Adrenal gland (tissue), 12 donors: ENCODE results near the gene DACT2. TPM values are rescaled to one million over a fixed set of nuclear protein-coding genes. Genes with fewer than 3 reads are reported as not detected.
A peak's percentile ranks its signal among the peaks of the same experiment; 100 is the strongest.
"Not testable (repeated sequence)": the region's sequence is repeated elsewhere in the genome, so short reads cannot be mapped to it uniquely, and the experiment has no call there.

Experiments used
- DNase-seq, 7 donors: peaks; one replicate each; pipeline ENCODE4 v3.0.0-alpha.2; 2019 to 2020
- H3K27ac ChIP-seq, 5 donors: fragments of 200-600 bp; sonication (generic) in 4 of 5; 1 replicate in 3 of 5; 2 replicates in 2 of 5; pipeline versions ENCODE4 v1.5.1 to v1.8.0; 2016 to 2020; ENCODE audit warnings: mild to moderate bottlenecking in 1 of 5
- H3K27me3 ChIP-seq: fragments of 200-600 bp; 2 replicates; pipeline ENCODE4 v1.8.0; 2021
- H3K36me3 ChIP-seq, 2 donors: fragments of 200-600 bp; replicated peaks in 1 of 2; 1 replicate in 1 of 2; 2 replicates in 1 of 2; pipeline versions ENCODE4 v1.5.1 to v1.8.0; 2018 to 2022
- H3K4me1 ChIP-seq, 2 donors: fragments of 200-600 bp; replicated peaks in 1 of 2; 1 replicate in 1 of 2; 2 replicates in 1 of 2; pipeline versions ENCODE4 v1.5.1 to v1.8.0; 2018 to 2021
- H3K4me3 ChIP-seq, 4 donors: fragments of 200-600 bp; sonication (generic) in 3 of 4; one replicate each; pipeline ENCODE4 v1.5.1; 2016 to 2018
- H3K9me3 ChIP-seq, 3 donors: fragments of 200-600 bp; sonication (generic) in 1 of 3; replicated peaks in 1 of 3; 1 replicate in 2 of 3; 2 replicates in 1 of 3; pipeline versions ENCODE4 v1.5.1 to v1.8.0; 2016 to 2021
- CTCF ChIP-seq, 6 experiments: fragments of 450-650 bp in 4 of 6; fragments of 200-600 bp in 2 of 6; sonication (generic) in 1 of 6; IDR thresholded peaks; 1 replicate in 5 of 6; 2 replicates in 1 of 6; pipeline versions ENCODE4 v1.5.1 to v1.8.0; 2016 to 2021; ENCODE audit warnings: antibody characterized with exemption in 6 of 6, mild to moderate bottlenecking in 2 of 6, moderate library complexity in 1 of 6
- POLR2A ChIP-seq, 2 donors: fragments of 450-650 bp; IDR thresholded peaks; one replicate each; pipeline ENCODE4 v1.6.1; 2017; ENCODE audit warnings: antibody characterized with exemption in 2 of 2, mild to moderate bottlenecking in 2 of 2, moderate library complexity in 1 of 2
- WGBS, 4 donors: extraction: QIAGEN DNeasy Blood & Tissue Kit in 2 of 4; methylation state at CpG; one replicate each; pipeline versions ENCODE4 v1.1.5 to v1.1.7; 2013 to 2017; 5-methylcytosine and 5-hydroxymethylcytosine counted together
- intact Hi-C, 2 donors: fragments of 100-400 bp; cut with DNase I; formaldehyde crosslinking; loops; one replicate each; pipeline versions ENCODE4 v1.14.1 to v1.15.0; 2022 to 2023
- polyA plus RNA-seq, 3 donors: library from polyadenylated mRNA; stranded (reverse); fragments of 200-250 nt in 2 of 3; fragments of 350-450 nt in 1 of 3; fragmentation: Illumina TruSeq in 1 of 3; extraction: RNeasy Lipid Tissue Mini Kit (QIAGEN cat#74804) in 1 of 3; gene quantifications; one replicate each; pipeline ENCODE4 v1.2.3, GENCODE V29; 2013 to 2014
- total RNA-seq, 9 donors: library from RNA; depleted of rRNA in 4 of 9; stranded (reverse); fragments of >200 nt in 4 of 9; fragments of 120-200 nt in 1 of 9; fragmentation: NEBNext Ultra II Directional in 1 of 9; extraction: Animal tissue kit (Norgen Biotek cat#: 25700) in 1 of 9; gene quantifications; one replicate each; pipeline versions ENCODE4 v1.1.0 to v1.2.4, GENCODE V29; 2013 to 2023
- donor health status: healthy with polysubstance abuse.
- donor health status: Bipolar disorder and iron deficiency.
- donor health status: DM: yes; HTN: yes; CAD: no.
- donor health status: DM: no; HTN: no; CAD: no.
- donor health status: DM: no; HTN: no; CAD: no.
- donor health status: DM: yes; HTN: yes; CAD: no.

Gene DACT2
- total and polyA plus RNA-seq, 12 donors = 0.05 to 11.2 (median 2.8) TPM

- intact Hi-C loops = no loop called here
- H3K4me3 ChIP-seq = no peak overlapping the region
- no peaks in the 10 kb centered on the region for H3K27me3 ChIP-seq
- H3K9me3 ChIP-seq = no peaks in the 10 kb centered on the region
- no peaks in the 10 kb centered on the region for H3K36me3 ChIP-seq
- H3K27ac ChIP-seq = no peak overlapping the region
- 72 to 83% (median 73%) methylated on average over 14 of the region's 14 CpGs for WGBS, 4 donors
- H3K4me1 ChIP-seq = no peaks in the 10 kb centered on the region
- DNase-seq = no peak
- TF ChIP-seq CTCF (IDR thresholded peaks at IDR 0.05) (no peak), POLR2A (IDR thresholded peaks at IDR 0.05) (no peak)
Measured at GRCh38 chr6:168359794-168360193, 40.2 kb upstream of the DACT2 start.

DNA sequence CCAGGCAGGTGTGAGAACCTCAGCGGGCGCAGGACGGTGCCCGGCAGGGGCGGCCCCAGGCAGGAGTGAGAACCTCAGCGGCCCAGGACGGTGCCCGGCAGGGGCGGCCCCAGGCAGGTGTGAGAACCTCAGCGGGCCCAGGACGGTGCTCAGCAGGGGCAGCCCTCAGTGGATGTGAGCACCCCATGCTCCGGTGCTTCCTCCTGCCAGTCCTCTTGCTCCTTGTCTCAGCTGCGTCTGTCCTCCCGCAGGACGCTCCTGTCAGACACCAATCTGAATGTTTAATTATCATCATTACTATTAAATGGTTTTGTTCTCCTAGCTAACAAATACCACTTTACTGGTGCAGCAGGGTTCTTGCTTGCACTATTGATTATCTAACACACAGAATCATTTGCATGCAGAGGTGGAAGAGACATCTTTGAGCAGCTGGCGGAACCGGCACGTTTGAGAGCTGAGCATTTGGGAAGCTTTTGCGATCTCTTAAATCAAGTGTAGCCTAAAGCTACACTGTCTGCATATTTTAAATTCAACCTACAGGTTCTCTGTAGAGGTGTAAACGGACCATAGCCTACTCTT is 39.4 kb upstream of the DACT2 start:
- no peak for DNase-seq
- intact Hi-C loops = no loop called here
- H3K9me3 ChIP-seq = no peaks in the 10 kb centered on the region
- H3K4me1 ChIP-seq = no peaks in the 10 kb centered on the region
- no peak for TF ChIP-seq POLR2A (IDR thresholded peaks at IDR 0.05)
- no peak for TF ChIP-seq CTCF (IDR thresholded peaks at IDR 0.05)
- H3K27ac ChIP-seq = no peak overlapping the region
- 80 to 89% (median 87%) methylated on average over 7 to 14 of the region's 20 CpGs for WGBS, 4 donors
- H3K36me3 ChIP-seq = no peaks in the 10 kb centered on the region
- H3K4me3 ChIP-seq = no peak overlapping the region
- H3K27me3 ChIP-seq = no peaks in the 10 kb centered on the region

DNA sequence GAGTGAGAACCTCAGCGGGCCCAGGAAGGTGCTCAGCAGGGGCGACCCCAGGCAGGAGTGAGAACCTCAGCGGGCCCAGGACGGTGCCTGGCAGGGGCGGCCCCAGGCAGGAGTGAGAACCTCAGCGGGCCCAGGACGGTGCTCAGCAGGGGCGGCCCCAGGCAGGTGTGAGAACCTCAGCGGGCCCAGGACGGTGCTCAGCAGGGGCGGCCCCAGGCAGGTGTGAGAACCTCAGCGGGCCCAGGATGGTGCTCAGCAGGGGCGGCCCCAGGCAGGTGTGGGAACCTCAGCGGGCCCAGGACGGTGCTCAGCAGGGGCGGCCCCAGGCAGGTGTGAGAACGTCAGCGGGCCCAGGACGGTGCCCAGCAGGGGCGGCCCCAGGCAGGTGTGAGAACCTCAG is 37.3 kb upstream of the DACT2 start:
- 88 to 89% methylated on average over 7 to 12 of the region's 20 CpGs; no CpG with 5 or more reads in 2 of the 4 donors for WGBS, 4 donors
- H3K36me3 ChIP-seq, H3K27ac ChIP-seq, H3K4me1 ChIP-seq, intact Hi-C loops, H3K27me3 ChIP-seq, H3K4me3 ChIP-seq, DNase-seq, H3K9me3 ChIP-seq: not testable (repeated sequence)

- intact Hi-C loops = no loop called here
- peak in 5 of 6 experiments; percentile 32 to 59 (median 46) for TF ChIP-seq CTCF (IDR thresholded peaks at IDR 0.05)
- no peak for TF ChIP-seq POLR2A (IDR thresholded peaks at IDR 0.05)
- peak in 5 of 7 donors; percentile 16 to 53 (median 46) for DNase-seq
- no peaks in the 10 kb centered on the region for H3K36me3 ChIP-seq
- no peak overlapping the region for H3K4me3 ChIP-seq
- no peaks in the 10 kb centered on the region for H3K4me1 ChIP-seq
- no peak overlapping the region for H3K27ac ChIP-seq
- H3K9me3 ChIP-seq = no peaks in the 10 kb centered on the region
- no peaks in the 10 kb centered on the region for H3K27me3 ChIP-seq
- WGBS, 4 donors = 38 to 49% (median 43%) methylated on average over 22 to 28 of the region's 28 CpGs
Measured at GRCh38 chr6:168355716-168356522, 36.3 kb upstream of the DACT2 start.
